ENCODE measurements around the gene CLDN9.
"Not testable (repeated sequence)": the region's sequence is repeated elsewhere in the genome, so short reads cannot be mapped to it uniquely, and the experiment has no call there.

The CLDN9 gene

DNA sequence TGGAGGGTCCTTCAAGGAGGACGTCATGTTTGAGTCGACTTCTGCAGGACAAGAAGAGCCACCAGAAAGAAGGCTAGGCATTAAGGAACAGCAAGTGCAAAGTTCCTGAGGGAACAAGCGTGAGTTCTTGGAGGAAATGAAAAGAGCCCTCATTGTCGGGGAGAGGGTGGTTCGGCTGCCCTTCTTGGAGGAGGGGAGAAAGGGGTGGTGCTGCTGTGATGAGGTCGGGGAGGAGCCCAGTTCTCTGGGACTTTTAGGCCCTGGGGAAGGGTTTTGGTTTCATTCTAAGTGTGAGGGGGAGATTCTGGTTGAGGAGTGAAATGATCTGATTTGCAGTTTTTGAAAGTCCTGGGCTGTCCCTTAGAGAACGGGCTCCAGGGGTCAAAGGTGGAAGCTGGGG is 19.9 kb downstream of the CLDN9 start:
- DNase-seq (ENCODE audit: low read depth), result no peak

DNA sequence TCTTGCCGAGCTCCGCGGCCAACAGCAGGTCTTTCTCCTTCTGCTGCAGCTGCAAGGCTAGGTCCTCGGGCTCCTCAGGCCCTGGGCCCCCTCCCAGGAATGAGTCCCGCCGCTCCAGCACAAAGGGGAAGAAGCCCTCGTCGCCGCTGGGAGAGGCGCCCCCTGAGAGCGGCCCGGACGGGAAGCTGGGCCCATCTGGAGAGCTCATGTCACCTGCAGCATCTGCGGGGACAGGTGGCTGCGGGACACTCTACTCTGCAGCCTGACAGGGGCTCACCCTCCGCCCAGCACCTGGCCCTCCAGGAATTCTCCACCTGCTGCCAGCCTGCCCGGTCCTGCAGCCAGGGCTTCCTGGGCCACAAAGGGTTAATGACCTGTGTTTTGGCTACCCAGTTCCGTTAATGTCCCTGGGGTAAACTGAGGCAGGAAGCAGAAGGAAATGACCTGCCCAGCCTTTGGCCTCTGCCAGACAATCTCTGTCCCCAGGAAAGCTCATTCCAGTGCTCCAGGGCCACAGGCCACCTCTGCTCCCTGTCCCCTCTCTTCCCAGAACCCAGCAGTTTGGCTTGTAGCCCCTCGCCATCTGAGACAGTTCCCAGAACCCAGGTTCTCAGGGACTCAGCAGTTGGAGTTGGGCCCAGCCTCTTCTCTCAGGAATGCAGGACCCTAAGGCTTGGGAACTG is 22.7 kb downstream of the CLDN9 start:
- DNase-seq (ENCODE audit: low read depth), result no peak

DNA sequence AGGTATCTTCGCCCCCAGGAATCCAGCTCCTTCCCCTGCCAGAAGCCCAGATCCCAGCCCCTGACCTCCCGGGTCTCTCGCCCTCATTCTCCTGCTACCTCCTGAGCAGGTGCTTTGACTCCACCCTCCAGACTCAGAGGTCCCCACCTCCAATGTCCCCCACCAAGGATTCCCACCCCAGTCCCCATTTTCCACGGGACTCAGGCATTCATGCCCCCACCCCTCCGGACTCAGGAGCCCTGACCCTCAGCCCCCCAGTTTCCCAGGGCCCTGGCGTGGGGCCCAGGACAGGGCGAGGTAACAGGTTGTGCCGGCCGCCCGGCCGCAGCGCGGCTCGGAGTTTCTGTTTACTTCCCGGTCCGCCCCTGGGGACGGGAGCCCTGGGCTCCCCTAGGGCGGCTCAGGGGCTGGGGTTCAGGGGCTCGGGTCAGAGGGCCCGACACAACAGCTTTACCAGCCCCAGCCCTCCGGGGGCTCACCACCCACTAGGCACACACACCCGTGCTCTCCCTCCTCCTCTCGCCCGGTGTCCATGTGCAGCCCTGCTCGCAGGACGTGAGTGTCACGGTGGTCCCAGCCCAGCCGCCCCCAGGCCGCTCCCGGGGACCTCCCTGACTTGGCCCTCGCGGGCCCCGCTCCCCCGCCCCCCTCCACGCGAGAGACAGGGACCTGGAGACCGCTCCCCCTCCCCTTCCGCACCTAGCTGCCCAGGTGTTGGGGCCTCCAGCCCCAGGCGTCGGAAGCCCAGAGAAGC is 23.4 kb downstream of the CLDN9 start:
- no peak for DNase-seq (ENCODE audit: low read depth)

DNA sequence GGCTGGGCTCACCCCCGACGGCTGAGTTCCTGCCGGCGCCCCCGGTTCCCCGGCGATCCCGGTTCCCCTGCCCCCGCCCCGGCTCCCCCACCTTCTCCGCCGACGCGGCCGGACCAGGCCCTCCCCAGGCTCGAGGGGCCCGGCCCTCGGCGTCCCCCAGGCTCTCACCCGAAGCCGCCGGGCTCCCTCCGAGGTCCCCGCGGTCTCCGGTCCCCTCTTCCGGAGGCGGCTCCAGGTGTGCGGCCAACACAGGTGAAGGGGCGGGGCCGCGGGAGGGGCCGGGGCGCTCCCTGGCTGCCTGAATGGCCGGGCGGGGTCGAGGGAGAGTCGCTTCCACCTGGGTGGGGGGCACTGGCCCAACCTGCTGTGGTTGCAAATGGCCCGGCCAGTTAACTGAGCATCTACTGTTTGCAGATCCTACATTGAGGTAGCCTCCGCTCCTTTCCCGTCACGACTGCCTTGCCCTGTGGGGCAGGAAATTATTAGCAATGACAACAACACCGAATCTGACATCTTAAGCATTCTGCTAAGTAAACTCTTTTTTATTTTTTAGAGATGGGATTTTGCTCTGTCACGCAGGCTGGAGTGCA is 24.1 kb downstream of the CLDN9 start, which contains the start of gene BICDL2:
Gene BICDL2 (minus strand): TSS at position 219 of the 590 bp plus-strand sequence. CDS start 1,448 bp downstream, outside the sequence.
- DNase-seq (ENCODE audit: low read depth), result no peak

DNA sequence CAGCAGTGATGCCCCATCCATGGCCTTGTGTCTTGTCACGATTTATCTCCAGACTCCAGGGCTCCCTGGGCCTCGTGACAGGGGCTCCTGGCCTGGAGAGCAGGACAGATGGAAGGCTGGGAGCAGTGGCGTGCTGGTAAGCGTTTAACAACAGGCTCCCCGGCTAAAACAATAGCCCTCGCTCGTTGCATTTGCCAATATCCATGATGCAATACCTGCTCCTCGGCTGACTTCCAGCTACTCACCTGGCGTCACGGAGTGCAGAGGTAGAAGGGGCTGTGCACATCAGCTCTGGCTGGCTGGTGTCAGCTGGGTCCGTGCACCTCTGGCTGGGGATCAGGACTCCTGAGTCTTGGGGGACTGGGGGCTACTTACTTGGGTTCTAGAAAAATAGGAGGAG is 25.5 kb downstream of the CLDN9 start:
- no peak for DNase-seq (ENCODE audit: low read depth)

DNA sequence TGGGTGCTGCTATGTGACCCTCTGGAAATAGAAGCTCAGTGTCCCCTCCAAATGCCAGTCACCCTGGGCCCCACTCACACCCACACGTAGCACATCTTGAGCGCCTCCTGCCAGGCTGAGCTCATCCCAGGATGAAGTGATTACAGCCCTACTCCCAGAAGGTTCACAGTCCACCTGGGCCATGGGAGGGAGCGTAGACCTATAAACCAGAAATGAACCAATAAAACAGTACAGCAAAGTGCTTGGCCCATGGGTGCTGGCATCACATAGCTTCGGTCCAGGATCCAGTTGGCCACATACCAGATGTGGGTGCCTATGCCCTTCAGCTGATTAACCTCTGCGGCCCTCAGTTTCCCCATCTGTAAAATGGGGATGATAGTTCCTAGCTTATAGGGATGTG is 26.2 kb downstream of the CLDN9 start:
- no peak for DNase-seq (ENCODE audit: low read depth)

DNA sequence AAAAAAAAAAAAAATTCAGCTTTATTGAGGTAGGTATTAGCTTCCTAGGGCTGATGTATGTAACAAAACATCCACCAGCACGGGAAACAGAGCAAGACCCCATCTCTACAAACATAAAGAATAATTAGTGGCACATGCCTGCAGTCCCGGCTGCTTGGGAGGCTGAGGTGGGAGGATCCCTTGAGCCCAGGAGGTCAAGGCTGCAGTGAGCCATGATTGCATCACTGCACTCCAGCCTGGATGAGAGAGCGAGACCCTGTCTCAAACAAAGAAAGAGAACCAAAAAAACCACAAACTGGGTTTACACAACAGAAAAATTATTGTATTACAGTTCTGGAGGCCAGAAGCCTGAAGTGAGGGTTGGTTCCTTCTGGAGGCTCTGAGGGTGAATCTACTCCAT is 29.7 kb downstream of the CLDN9 start:
- no peak for DNase-seq (ENCODE audit: low read depth)

DNA sequence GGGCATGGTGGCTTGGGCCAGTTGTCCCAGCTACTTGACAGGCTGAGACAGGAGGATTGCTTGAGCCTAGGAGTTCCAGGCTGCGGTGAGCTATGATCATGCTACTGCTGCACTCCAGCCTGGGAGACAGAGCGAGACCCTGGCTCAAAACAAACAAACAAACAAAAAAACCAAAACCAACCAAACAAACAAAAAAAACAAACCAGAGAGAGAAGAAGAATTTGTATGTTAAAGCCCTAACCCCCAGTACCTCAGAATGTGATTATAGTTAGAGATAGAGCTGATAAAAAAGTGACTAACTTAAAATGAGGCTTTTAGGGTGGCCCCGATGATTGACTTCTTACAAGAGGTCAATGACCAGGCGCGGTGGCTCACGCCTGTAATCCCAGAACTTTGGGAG is 32.0 kb downstream of the CLDN9 start:
- DNase-seq (ENCODE audit: low read depth), result no peak

DNA sequence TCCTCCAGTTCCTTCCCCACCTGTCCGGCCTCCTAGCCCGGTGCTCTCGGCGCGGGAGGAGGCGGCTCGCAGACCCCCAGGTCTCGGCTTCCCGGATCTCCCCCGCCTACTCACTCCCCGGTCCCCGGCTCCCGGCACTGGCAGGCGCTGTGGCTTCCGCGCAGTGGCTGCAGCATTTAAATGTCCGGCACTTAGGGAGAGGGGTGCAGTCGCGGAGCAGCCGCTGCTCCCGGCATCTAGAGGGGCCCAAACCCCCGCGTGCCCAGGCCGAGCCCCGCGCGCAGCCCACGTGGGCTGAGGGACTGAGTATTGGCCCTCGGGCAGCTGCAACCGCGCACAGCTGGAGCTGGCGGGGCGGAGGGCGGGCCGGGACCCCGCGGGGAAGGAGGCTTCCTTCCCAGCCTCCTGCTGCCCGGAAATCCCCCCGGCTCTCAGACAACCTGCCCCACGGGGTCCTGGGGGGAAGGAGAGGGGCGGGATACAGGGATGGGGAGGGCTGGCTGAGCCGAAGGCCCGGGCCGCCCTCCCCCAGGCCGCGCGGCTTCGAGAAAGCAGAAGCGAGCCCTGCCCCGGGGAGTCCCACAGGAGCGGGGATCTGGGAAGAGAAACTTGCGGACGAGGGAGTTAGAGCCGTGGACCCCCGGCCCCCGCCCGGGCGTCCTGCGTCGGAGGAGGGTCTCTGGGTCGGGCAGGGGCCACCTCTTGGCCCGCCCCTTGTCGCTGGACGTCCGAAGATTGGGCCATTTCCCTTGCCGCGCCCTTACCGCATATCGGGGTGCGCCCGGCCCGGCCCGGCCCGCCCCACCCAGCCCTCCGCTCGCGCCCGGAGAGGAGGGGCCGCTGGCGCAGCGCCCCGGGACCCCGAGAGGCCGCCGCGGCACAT is 33.3 kb downstream of the CLDN9 start, which contains the start of gene MMP25:
Gene MMP25 (plus strand): TSS at position 804 of the 883 bp plus-strand sequence. CDS start 357 bp downstream, outside the sequence.
- DNase-seq (ENCODE audit: low read depth), result no peak

DNA sequence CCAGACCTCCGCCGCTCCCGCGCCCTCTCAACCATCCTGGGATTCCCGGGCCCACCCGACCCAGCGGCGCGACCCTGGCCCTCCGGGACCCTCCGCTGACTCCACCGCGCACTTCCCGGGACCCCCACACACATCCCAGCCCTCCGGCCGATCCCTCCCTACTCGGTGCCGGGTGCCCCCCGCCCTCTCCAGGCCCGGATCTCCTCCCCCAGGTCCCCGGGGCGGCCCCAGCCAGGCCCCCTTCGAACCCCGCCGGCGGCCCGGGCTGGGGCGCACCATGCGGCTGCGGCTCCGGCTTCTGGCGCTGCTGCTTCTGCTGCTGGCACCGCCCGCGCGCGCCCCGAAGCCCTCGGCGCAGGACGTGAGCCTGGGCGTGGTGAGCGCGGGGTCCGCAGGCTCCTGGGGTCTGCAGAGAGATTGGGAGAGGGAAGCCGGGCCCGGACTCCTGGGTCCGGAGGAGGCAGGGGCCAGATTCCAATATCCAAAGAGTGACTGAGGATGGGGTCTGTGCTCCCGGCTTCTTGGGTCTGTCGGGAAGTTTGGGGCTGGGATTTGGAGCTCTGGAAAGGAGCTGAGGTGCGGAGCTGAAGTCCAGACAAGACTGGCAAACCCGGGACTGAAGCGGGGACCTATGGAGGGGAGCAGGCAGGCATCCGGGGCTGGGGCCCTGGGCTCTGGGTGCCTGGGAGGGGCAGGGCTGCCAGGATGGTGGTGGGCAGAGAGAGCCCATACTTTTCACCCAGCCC is 34.1 kb downstream of the CLDN9 start:
- DNase-seq (ENCODE audit: low read depth), result no peak

DNA sequence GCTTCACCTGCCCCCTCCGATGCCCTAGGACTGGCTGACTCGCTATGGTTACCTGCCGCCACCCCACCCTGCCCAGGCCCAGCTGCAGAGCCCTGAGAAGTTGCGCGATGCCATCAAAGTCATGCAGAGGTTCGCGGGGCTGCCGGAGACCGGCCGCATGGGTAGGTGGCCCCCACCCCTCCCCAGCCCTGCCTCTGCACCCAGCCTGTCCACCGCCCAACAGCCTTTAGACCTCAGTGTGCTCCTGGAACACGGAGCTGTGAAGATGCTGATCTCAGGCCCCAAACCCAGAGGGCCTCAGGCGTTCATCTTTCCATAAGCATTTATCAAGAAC is 34.6 kb downstream of the CLDN9 start:
- DNase-seq (ENCODE audit: low read depth), result no peak

DNA sequence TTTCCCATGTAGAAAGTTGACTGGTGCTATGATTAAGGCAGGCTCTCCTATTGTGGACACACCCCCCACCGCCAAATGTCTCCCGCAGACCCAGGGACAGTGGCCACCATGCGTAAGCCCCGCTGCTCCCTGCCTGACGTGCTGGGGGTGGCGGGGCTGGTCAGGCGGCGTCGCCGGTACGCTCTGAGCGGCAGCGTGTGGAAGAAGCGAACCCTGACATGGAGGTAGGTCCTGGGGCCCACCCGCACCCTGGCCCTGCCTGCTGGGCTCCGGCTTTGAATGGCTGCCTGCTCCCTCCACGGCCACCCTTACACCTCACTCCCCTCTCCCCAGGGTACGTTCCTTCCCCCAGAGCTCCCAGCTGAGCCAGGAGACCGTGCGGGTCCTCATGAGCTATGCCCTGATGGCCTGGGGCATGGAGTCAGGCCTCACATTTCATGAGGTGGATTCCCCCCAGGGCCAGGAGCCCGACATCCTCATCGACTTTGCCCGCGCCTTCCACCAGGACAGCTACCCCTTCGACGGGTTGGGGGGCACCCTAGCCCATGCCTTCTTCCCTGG is 37.3 kb downstream of the CLDN9 start:
- no peak for DNase-seq (ENCODE audit: low read depth)

DNA sequence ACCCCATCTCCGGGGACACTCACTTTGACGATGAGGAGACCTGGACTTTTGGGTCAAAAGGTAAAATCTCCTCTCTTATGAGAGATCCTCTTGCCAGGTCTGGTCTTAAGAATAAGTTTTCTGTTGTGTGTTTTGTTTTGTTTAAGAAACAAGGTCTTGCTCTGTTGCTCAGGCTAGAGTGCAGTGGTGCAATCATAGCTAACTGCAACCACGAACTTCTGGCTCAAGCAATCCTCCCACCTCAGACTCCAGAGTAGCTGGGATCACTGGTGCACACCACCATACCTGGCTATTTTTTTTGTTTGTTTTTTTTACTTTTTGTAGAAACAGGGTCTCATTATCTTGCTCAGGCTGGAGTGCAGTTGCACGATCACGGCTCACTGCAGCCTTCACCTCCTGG is 37.8 kb downstream of the CLDN9 start:
- DNase-seq (ENCODE audit: low read depth), result no peak

DNA sequence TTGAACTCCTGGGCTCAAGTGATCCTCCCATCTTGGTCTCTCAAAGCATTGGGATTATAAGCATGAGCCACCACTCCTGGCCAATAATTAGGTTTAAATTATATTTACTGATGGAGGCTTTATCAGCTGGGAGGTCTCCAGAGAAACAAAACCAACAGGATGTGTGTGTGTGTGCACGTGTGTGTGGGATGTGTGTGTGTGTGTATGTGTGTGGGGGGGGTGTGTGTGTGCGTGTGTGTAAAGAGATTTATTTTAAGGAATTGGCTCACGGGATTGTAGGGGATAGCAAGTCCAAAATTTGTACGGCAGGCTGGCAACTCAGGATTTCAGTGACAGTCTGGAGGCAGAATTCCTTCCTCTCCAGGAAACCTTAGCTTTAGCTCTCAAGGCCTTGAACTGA is 38.3 kb downstream of the CLDN9 start:
- DNase-seq (ENCODE audit: low read depth), result no peak

DNA sequence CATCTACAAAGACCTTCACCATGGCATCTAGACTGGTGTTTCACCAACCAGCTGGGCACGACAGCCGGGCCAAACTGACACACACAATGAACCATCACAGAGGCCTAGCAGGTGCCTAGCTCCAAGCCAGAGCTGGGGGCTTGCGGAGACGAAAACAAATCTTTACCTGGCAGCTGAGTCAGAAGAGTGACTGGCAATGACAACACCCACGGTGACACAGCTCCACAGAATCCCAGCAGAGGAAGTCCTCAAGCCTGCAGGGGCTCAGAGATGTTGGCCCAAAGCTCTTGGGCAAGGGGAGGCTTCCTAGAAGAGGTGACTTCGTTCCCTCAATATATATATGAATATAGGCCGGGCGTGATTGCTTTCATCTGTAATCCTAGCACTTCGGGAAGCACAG is 38.8 kb downstream of the CLDN9 start:
- no peak for DNase-seq (ENCODE audit: low read depth)

DNA sequence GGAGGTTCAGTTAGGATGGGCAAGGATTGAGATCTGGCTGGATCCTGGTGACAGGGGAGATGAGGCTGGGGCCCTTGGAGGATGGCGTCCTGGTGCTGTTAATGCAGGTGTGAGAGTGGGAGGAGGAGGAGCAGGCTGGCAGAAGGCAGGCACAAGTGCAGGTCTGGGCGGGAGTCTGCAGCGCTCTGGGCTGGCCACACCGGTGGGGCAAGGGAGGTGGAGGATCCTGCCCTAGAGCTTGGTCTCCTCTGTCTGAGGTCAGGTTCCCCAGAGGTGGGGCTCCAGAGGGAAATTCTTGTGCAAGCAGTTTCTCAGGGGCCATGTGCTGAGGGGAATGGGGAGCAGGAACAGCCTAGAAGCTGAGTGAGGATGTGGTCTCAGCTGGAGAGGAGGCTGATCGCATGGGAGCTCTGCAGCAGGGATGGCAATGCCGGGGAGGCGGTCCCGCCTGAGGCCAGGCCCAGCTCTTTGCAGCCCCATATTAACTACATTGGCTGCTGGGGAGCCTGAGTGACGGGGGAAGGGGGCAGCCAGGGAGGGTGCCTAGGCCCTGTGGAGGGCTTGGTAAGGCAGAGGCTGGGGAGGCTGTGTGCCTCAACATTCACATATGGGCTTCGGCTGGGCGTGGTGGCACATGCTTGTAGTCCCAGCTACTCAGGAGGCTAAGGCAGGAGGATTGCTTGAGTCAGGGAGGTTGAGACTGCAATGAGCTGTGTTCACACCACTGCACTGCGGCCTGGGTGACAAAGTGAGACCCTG is 40.0 kb downstream of the CLDN9 start:
- DNase-seq (ENCODE audit: low read depth), result not testable (repeated sequence)

DNA sequence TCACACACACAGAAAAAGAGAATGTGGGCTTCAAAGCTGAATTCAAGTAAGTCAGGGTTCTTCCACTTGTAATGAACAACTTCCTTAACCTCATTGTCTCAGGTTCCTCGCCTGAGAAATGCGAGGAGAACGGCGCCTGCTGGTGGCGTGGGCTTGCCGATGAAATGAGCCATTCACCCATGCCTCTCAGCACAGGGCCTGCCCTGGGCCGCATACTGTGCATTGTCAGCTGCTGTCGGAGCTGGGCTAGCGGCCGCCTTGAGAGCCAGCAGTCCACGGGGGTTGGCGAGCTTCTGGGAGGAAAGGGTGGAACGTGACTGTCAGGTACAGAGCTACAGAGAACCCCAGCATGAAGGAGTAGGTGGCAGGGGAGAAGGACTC is 40.6 kb downstream of the CLDN9 start:
- not testable (repeated sequence) for DNase-seq (ENCODE audit: low read depth)

DNA sequence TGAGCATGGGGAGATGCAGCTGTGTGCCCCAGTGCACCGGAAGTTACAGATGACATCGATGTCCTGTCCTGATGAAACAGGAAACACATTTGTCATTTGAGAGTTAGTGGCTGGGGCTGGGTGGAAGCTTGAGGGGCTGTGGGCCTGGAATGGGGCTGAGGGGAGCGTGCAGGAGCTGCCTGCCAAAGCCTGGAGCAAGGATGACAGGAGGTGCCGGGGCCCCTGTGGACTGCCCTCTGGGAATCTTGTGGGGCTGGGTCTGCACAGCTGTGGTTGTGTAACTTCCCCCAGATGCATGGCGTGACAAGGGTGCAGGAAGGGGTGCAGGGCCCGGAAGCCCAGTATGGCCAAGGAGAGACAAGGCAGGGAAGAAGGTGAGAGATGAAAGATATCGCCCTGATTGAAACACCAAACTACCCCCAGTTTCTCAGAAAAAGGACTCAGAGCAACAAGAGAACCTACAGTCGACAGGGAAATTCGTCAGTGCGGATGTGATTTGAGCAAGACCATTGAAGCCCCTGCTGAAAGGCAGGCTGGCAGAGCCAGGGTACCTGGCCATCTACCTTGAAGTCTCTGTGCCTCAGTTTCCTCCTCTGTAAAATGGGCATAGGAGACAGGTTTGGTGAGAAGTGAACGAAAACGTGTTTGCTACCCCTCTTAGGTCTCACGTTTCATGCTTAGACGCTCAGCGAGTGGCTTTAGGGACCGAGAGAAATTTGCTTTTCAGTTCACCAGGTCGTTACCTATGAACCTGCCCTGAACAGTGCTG is 42.4 kb downstream of the CLDN9 start:
- no peak for DNase-seq (ENCODE audit: low read depth)

DNA sequence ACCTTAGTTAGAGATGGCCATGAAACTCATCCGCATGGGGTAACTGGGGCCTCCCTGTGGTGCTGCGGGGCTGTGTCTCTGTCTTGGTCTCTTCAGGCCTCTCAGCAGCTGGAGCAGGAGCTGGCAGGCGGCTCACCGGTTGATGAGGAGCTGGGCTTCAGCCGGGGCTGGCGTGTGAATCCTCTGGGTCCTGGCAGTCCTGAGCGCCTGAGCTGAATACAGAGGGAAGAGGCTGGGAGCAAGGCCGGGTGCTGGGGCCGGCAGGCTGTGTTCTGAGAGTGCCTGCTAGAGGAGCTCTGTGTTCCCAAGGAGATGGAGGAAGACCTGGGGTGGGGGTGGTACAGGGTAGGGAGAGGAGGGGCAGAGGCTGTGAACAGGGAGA is 43.0 kb downstream of the CLDN9 start:
- DNase-seq (ENCODE audit: low read depth), result not testable (repeated sequence)
